Mucosa of stomach (tissue), 1 donor: Measurements from ENCODE around the gene DGKD.

Source experiments
- H3K27me3 ChIP-seq: one replicate; pipeline ENCODE4 v1.7.0; 2013; ENCODE audit warnings: mild to moderate bottlenecking, low read length; ENCODE audit not compliant: control insufficient read depth, insufficient read depth
- H3K36me3 ChIP-seq: one replicate; pipeline ENCODE4 v1.7.0; 2013; ENCODE audit warnings: low read length; ENCODE audit not compliant: control insufficient read depth, insufficient read depth
- H3K4me1 ChIP-seq: one replicate; pipeline ENCODE4 v1.7.0; 2013; ENCODE audit warnings: mild to moderate bottlenecking, low read length; ENCODE audit not compliant: control insufficient read depth, insufficient read depth
- H3K4me3 ChIP-seq: one replicate; pipeline ENCODE4 v1.7.0; 2013; ENCODE audit warnings: low read length
- H3K9ac ChIP-seq: one replicate; pipeline ENCODE4 v1.7.0; 2013; ENCODE audit warnings: mild to moderate bottlenecking, low read length, moderate library complexity
- H3K9me3 ChIP-seq: one replicate; pipeline ENCODE4 v1.7.0; 2013; ENCODE audit warnings: mild to moderate bottlenecking, low read length, moderate library complexity; ENCODE audit not compliant: control insufficient read depth
- donor health status: Pancreatic carcinoma.

The DGKD gene

DNA sequence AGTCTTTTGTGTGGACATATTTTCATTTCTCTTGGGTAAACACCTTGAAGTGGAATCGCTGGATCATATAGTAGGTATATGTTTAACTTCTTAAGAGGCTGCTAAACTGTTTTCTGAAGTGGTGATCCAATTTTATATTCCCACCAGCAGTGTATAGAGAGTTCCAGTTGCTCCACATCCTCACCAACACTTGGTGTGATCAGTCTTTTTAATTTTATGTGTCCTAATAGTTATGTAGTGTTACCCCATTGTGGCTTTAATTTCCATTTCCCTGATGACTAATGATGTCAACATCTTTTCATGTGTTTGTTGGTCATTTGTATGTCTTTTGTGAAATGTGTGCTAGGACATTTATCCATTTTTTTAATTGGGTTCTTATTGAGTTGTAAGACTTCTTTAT lies 56.9 kb downstream of the DGKD start:
- Histone ChIP-seq H3K36me3 (no peaks in the 10 kb centered on the region), H3K4me3 (no peak overlapping the region), H3K9me3 (no peaks in the 10 kb centered on the region), H3K4me1 (peaks cover 47% of the 10 kb centered on the region), H3K27me3 (no peaks in the 10 kb centered on the region), H3K9ac (no peak overlapping the region)

DNA sequence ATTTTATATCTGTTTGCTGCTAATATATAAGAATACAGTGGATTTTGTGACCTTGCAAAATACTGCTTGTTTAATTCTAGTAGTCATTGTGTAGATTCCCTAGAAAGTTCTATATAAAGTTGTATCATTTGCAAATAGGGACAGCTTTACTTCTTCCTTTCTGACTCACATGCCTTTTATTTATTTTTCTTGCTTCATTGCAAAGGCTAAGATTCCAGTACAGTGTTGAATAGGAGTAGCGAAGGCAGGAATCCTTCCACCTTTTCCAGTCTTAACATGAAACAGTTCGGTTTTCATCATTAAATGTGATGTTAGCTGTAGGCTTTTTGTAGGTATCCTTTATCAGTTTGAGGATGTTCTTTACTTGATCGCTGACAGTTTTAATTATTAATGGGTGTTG lies 58.1 kb downstream of the DGKD start:
- Histone ChIP-seq H3K27me3 (no peaks in the 10 kb centered on the region), H3K9me3 (no peaks in the 10 kb centered on the region), H3K4me1 (peaks cover 60% of the 10 kb centered on the region), H3K9ac (no peak overlapping the region), H3K4me3 (no peak overlapping the region), H3K36me3 (no peaks in the 10 kb centered on the region)

DNA sequence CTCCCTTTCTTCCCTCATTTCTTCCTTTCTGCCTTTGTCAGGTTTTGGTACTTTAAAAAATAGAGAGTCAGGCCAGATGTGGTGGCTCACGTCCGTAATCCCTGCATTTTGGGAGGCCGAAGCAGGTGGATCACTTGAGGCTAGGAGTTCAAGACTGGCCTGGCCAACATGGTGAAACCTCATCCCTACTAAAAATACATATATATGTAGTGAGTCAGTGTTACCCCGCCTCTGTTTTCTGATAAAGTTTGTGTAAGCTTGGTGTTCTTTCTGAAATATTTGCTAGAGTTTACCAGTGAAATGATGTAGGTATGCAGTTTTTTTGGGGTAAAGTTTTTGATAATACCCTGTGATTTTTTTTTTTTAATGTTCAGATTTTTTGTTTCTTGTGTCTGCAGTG lies 58.8 kb downstream of the DGKD start:
- H3K36me3 ChIP-seq = no peaks in the 10 kb centered on the region
- H3K4me1 ChIP-seq = peaks cover 62% of the 10 kb centered on the region
- no peaks in the 10 kb centered on the region for H3K9me3 ChIP-seq
- no peak overlapping the region for H3K4me3 ChIP-seq
- H3K9ac ChIP-seq = no peak overlapping the region
- no peaks in the 10 kb centered on the region for H3K27me3 ChIP-seq

DNA sequence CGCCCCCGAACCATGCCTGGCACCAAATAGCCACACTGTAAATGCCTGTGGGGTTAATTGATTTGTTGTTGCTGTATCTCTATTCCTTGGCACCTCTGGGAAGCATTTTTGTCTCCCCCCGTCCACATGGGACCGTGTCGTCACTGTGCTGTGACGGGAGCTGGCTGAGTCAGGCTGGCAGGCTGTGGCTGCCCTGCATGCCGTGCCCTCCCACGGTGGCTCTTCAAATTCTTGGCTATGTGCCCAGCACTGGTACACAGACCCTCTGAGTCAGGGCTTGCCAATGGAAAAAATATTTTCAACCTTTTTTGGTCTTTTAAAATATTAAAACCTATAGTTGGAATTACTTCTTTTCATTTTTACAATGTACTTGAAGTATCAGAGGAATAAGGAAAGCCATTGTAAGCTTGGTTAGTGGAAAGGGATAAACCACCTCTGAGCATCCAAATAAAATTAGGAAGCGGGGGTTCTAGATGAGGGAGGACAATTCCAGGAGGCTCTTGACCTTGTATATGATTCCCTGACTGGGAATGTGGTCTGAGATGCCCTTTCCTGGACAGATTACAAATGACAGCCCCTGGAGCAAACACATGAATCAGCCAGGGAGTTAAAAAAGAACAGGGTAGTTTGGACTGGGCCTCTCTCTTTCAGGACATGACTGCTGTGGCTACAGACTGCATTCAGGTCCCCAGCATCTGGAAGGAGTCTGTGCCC lies 59.4 kb downstream of the DGKD start:
- Histone ChIP-seq H3K4me1 (peaks cover 62% of the 10 kb centered on the region), H3K27me3 (no peaks in the 10 kb centered on the region), H3K9me3 (no peaks in the 10 kb centered on the region), H3K9ac (peak overlapping the region; percentile 15), H3K36me3 (no peaks in the 10 kb centered on the region), H3K4me3 (no peak overlapping the region)

DNA sequence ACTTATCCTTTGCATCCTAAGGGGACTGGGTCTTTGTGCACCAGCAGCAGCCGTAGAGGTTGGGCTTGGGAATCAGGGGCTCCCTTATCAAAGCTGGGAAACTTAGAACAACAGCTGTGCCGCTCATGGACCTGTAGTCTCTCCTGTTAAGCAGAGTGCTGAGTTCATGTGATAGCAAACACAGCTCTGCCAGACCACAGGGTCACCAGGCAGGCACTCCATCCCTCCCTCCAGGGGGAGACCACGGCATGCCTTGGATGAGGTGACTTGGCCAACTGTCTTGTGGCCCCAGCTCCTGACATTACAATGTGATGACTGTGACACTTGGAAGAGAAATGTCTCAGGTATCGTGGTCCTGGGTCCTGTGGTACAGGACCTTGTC lies 60.0 kb downstream of the DGKD start:
- Histone ChIP-seq H3K4me3 (no peak overlapping the region), H3K4me1 (peaks cover 65% of the 10 kb centered on the region), H3K36me3 (no peaks in the 10 kb centered on the region), H3K9ac (peak overlapping the region; percentile 15), H3K27me3 (no peaks in the 10 kb centered on the region), H3K9me3 (no peaks in the 10 kb centered on the region)

DNA sequence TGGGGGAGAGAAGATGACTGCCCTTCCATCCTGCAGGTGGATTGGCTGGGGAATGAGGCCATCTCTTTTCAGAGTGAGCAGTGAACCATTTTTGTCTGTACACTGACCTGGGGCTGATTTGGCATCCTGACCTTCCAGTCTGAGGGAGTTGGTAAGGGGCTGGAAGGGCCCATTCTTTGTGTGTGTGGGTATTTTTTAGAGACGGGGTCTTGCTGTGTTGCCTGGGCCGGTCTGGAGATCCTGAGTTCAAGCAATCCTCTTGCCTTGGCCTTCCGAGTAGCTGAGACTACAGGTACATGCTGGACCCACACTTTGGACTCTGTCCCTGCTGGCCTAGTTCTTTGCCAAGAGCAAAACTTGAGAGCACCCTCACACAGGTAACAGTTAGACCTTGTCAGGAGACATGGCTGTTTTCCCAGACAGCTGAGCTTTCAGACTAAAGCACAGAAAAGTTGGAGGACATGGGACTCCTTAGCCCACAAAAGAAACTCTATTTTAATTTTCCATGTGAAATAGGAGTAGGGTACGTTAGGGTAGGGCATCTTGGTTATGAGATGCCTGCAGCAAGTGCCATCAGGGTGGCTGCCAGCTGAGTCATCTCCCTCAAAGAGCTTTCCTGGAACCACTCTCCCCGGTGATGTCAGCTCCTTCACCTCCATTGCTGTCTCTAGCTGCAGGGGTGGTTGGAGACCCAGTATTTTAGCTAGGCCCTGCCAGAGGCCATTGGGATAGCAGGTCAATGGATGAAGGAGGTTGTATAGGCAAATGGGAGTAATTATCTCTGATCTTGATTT lies 60.7 kb downstream of the DGKD start:
- no peak overlapping the region for H3K4me3 ChIP-seq
- H3K27me3 ChIP-seq = no peaks in the 10 kb centered on the region
- H3K9ac ChIP-seq = no peak overlapping the region
- peaks cover 67% of the 10 kb centered on the region for H3K4me1 ChIP-seq
- H3K9me3 ChIP-seq = no peaks in the 10 kb centered on the region
- no peaks in the 10 kb centered on the region for H3K36me3 ChIP-seq

DNA sequence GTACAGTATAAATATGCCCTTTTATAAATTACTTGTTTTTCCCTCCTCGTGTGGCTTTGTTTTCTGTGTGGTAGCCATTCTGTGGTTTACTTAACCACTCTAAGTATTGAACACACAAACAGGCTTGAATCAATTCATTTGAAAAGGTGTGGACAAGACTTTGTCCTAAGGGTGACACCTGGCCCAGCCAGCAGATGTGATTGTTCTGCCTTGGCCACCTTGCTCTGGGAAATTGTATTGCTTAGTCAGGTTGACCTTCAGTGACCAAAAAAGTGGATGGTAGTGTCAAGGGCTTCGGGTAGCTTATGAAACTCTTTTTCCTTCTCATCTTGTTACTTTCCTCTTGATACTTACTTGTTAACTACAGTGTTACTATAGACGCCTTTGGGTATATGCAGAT lies 61.9 kb downstream of the DGKD start:
- H3K9ac ChIP-seq = no peak overlapping the region
- H3K4me1 ChIP-seq = peaks cover 75% of the 10 kb centered on the region
- H3K4me3 ChIP-seq = no peak overlapping the region

DNA sequence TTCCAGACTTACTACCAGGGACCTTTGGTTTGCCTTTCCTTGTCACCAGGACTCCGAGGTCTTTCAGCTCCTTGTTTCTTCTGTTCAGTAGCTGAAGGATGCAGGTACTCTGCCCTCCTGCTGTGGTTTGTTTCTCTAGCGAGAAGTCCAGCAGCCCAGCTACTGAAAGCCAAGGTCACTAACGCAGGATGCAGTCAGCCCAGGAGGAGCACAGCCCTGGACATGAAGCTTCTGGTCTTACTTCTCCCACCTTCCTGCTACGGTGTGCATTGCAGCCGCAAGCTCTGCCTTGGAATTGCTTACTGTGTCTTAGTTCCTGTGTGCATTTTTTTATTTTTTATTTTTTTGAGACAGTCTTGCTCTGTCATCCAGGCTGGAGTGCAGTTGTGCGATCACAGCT lies 62.4 kb downstream of the DGKD start:
- Histone ChIP-seq H3K9me3 (no peaks in the 10 kb centered on the region), H3K4me3 (no peak overlapping the region), H3K27me3 (no peaks in the 10 kb centered on the region), H3K9ac (no peak overlapping the region), H3K4me1 (peaks cover 80% of the 10 kb centered on the region), H3K36me3 (no peaks in the 10 kb centered on the region)

More for the DNA sequence above, 61.9 kb downstream of the DGKD start:
- no peaks in the 10 kb centered on the region for H3K27me3 ChIP-seq
- no peaks in the 10 kb centered on the region for H3K9me3 ChIP-seq
- H3K36me3 ChIP-seq = no peaks in the 10 kb centered on the region

DNA sequence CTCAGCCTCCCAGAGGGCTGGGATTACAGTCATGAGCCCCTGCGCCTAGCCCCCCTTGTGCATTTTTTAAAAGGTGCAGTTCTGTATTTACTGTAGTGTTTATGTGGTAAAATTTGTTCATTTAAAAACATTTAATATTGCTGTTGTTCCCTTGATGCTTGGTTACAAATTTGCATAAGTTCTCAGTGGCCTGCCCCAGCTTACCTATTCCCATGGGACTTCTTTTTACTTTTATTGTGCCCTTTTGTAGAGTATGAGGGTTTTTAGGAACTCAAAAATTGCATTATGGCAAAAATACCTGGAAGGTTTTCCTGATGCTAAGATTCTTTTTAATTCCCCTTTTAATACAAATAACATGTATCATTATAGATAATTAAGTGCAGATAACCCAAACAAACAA lies 63.0 kb downstream of the DGKD start:
- Histone ChIP-seq H3K4me1 (peaks cover 86% of the 10 kb centered on the region), H3K27me3 (no peaks in the 10 kb centered on the region)

DNA sequence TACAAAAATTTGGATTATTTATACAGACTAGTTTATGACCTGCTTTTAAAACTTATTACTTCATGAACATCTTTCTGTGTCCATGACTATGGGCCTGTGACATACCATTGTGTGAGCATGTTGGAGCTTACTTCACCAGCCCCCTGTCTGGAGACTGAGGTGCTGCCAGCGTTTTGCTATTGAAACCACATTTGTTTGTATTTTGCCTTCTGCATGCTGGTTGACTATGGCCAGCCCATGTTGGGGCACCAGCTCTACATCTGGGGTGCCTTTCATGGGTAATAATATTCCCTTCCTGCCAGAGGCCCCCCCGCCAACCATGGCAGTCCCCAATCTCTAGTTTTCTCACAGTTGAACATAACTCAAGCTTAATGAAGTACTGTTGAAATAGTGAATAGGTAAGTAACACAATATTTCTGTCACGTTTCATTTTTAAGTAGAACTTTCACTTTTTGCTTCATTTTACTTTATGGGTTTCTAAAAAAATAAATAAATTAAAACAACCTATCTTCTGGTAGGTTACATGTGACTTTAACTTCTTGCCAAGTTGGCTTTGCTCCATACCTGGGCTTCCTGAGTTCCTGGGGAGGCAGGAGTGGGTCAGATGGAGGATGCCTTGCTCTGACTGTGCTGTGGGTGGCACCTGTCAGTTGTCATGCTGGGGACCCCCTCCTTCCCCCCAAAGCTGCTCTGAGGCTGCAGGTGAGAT lies 63.9 kb downstream of the DGKD start:
- Histone ChIP-seq H3K4me3 (peak overlapping the region; percentile 2), H3K36me3 (no peaks in the 10 kb centered on the region), H3K4me1 (peaks cover 89% of the 10 kb centered on the region), H3K9me3 (no peaks in the 10 kb centered on the region), H3K27me3 (no peaks in the 10 kb centered on the region), H3K9ac (peak overlapping the region; percentile 70)

More for the DNA sequence above, 63.0 kb downstream of the DGKD start:
- no peaks in the 10 kb centered on the region for H3K9me3 ChIP-seq
- H3K36me3 ChIP-seq = no peaks in the 10 kb centered on the region
- H3K4me3 ChIP-seq = no peak overlapping the region
- peak overlapping the region; percentile 70 for H3K9ac ChIP-seq

DNA sequence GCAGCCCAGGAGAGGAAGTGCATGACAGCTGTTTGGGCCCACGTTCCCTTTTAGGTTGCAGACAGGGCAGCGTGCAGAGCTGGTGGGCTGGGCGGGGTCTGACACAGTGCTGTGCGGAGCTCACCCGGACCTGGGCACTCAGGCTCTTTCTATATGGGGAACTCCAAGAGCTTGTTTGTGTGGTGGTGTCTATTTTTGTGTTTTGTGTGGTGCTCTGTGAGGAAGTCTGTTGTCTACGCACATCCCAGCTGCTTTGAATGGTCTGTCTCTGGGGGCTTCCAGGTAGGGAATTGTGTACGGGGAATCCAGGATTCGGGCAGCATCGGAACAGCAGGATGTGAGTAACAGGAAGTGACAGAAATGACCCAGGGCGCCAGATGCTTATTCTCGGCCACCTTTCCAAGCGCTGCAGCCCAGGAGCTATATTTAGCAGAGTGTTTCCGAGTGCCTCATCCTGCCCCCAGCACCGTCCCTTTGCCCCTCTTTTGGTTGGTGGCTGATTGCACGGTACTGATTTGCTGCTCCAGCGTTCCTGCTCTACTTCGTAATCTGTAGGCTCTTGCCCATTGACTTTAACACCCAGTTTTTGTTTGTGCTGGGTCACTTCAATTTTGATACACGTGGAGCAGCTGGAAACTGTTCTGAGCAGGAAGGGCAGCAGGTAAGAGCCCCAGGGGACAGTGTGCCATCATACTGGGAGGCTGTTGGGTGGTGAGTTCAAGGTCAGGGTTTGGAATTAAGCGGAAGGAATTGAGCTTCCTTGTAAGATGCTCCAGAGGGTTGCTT lies 64.7 kb downstream of the DGKD start:
- Histone ChIP-seq H3K4me1 (peaks cover 89% of the 10 kb centered on the region), H3K9me3 (no peaks in the 10 kb centered on the region), H3K9ac (peak overlapping the region; percentile 70), H3K4me3 (peak overlapping the region; percentile 2), H3K27me3 (no peaks in the 10 kb centered on the region), H3K36me3 (no peaks in the 10 kb centered on the region)
